K562 (cell line): ENCODE measurements around the gene SYNGR1. TPM values are rescaled to one million over a fixed set of nuclear protein-coding genes. Genes with fewer than 3 reads are reported as not detected.
"Not testable (repeated sequence)": the region's sequence is repeated elsewhere in the genome, so short reads cannot be mapped to it uniquely, and the experiment has no call there.

Experiments
- ATAC-seq: fragments of 200-7000 bp; cut with Tn5 transposase; 3 replicates; pipeline ENCODE4 v1.9.1; 2020; ENCODE audit warnings: moderate library complexity
- BruUV-seq: library from RNA; stranded (reverse); fragments of 400-500 nt; replicated peaks from 2 replicates; lab custom pipeline; 2021; lab: Mats Ljungman, UMichigan
- CTCF ChIA-PET: fragments of 300-600 bp; formaldehyde crosslinking; extraction: SDS; loops from one replicate; lab custom pipeline; 2021; ENCODE audit warnings: low intra/inter-chr PET ratio; lab: Yijun Ruan, JAX
- POLR2A ChIA-PET: fragments of 300-600, 350-650 bp; sonication (Branson Sonifier 250); formaldehyde crosslinking; extraction: SDS; loops from one replicate; lab custom pipeline; 2021; ENCODE audit warnings: antibody characterized with exemption, inconsistent platforms; lab: Yijun Ruan, JAX
- DNase-seq, 4 experiments: peaks; one replicate each; pipeline versions ENCODE4 v3.0.0 to v3.0.0-alpha.2; 2011 to 2018; ENCODE audit warnings: low spot score in 3 of 4, mixed read lengths in 3 of 4; ENCODE audit errors: extremely low read depth in 1 of 4
- FAIRE-seq: peaks from 2 replicates; lab custom pipeline; 2011; peaks lifted over from hg19 to GRCh38; lab: Jason Lieb, UNC
- H2AFZ ChIP-seq: 2 replicates; pipeline ENCODE4 v1.6.0; 2011; ENCODE audit warnings: low read depth, low read length, control low read depth, inconsistent platforms
- H3K27ac ChIP-seq: fragments of 200-600 bp; 3 replicates; pipeline ENCODE4 v1.8.0; 2011; ENCODE audit warnings: low read depth, mild to moderate bottlenecking, control low read depth, inconsistent platforms, low read length, moderate library complexity, mixed read lengths; ENCODE audit errors: extremely low read depth
- H3K27me3 ChIP-seq, 2 experiments: fragments of 300-600 bp in 1 of 2; 2 replicates in 1 of 2; 3 replicates in 1 of 2; pipeline versions ENCODE4 v1.6.0 to v1.8.0; 2011; ENCODE audit warnings: inconsistent platforms in 2 of 2, low read length in 2 of 2, mild to moderate bottlenecking in 1 of 2, mixed read lengths in 1 of 2, moderate library complexity in 1 of 2; ENCODE audit not compliant: control insufficient read depth in 2 of 2, insufficient read depth in 2 of 2
- H3K36me3 ChIP-seq: fragments of 300-600 bp; 3 replicates; pipeline ENCODE4 v1.8.0; 2011; ENCODE audit warnings: mild to moderate bottlenecking, low read length, inconsistent platforms; ENCODE audit not compliant: control insufficient read depth, insufficient read depth
- H3K4me1 ChIP-seq, 2 experiments: fragments of 200-600 bp in 1 of 2; replicated peaks in 1 of 2; 2 replicates in 1 of 2; 3 replicates in 1 of 2; pipeline versions ENCODE4 v1.5.1 to v1.8.0; 2011; ENCODE audit warnings: inconsistent platforms in 2 of 2, low read length in 2 of 2, mild to moderate bottlenecking in 1 of 2, mixed read lengths in 1 of 2, moderate library complexity in 1 of 2; ENCODE audit not compliant: control insufficient read depth in 2 of 2, insufficient read depth in 2 of 2
- H3K4me2 ChIP-seq: 2 replicates; pipeline ENCODE4 v1.6.1; 2011; ENCODE audit warnings: low read length, control low read depth, inconsistent platforms, mixed read lengths; ENCODE audit not compliant: insufficient read depth
- H3K4me3 ChIP-seq: fragments of 200-600 bp; sonication (generic), shearing (Covaris generic); 2 replicates; pipeline ENCODE4 v1.5.1; 2016; ENCODE audit warnings: control low read depth, inconsistent platforms
- H3K79me2 ChIP-seq: fragments of 200-600 bp; 3 replicates; pipeline ENCODE4 v1.8.0; 2011; ENCODE audit warnings: low read length, inconsistent platforms; ENCODE audit not compliant: control insufficient read depth, insufficient read depth
- H3K9ac ChIP-seq, 2 experiments: 2 replicates each; pipeline versions ENCODE4 v1.6.0 to v1.6.1; 2011; ENCODE audit warnings: low read depth in 2 of 2, low read length in 2 of 2, control low read depth in 1 of 2, inconsistent platforms in 1 of 2, mild to moderate bottlenecking in 1 of 2, mixed read lengths in 1 of 2; ENCODE audit not compliant: insufficient read depth in 1 of 2
- H3K9me1 ChIP-seq: one replicate; pipeline ENCODE4 v1.6.0; 2011; ENCODE audit warnings: inconsistent platforms, mild to moderate bottlenecking, low read length, moderate library complexity; ENCODE audit not compliant: control insufficient read depth, insufficient read depth
- H3K9me3 ChIP-seq: replicated peaks from 2 replicates; pipeline ENCODE4 v1.5.1; 2011; ENCODE audit warnings: low read depth, low read length, inconsistent platforms; ENCODE audit not compliant: control insufficient read depth, insufficient read depth
- H4K20me1 ChIP-seq: replicated peaks from 2 replicates; pipeline ENCODE4 v1.6.1; 2011; ENCODE audit warnings: low read length, inconsistent platforms, mixed read lengths; ENCODE audit not compliant: control insufficient read depth, insufficient read depth
- E2F6 ChIP-seq, 2 experiments: IDR thresholded peaks; 2 replicates each; pipeline ENCODE4 v1.6.1; 2011; ENCODE audit warnings: borderline replicate concordance in 1 of 2, control low read depth in 1 of 2, low read depth in 1 of 2, low read length in 1 of 2, mild to moderate bottlenecking in 1 of 2, mixed read lengths in 1 of 2, moderate library complexity in 1 of 2; ENCODE audit not compliant: insufficient read depth in 1 of 2, insufficient read length in 1 of 2, poor library complexity in 1 of 2, severe bottlenecking in 1 of 2; ENCODE audit errors: extremely low read depth in 1 of 2
- MGA ChIP-seq: fragments of 450-650 bp; IDR thresholded peaks from 2 replicates; pipeline ENCODE4 v1.6.1; 2016; ENCODE audit warnings: mild to moderate bottlenecking, moderate library complexity
- WGBS: fragments of 100-300 bp; shearing (Covaris generic); methylation state at CpG from one replicate; pipeline ENCODE4 v1.1.6; 2016; ENCODE audit warnings: low coverage, mixed read lengths; ENCODE audit not compliant: insufficient coverage; ENCODE audit errors: missing lambda C conversion rate; 5-methylcytosine and 5-hydroxymethylcytosine counted together
- in situ Hi-C: fragments of 300-500 bp; cut with MboI; formaldehyde crosslinking; loops from 4 replicates; pipeline ENCODE4 v1.15.0; 2018; ENCODE audit warnings: inconsistent platforms, mixed read lengths
- intact Hi-C: fragments of 100-400 bp; cut with micrococcal nuclease; formaldehyde crosslinking; loops from 2 replicates; pipeline ENCODE4 v1.14.2; 2022
- polyA plus RNA-seq, 8 experiments: library from polyadenylated mRNA; depleted of rRNA in 4 of 8; stranded (reverse) in 5 of 8; unstranded in 3 of 8; fragments of >200 nt; fragmentation: Nextera tagmentation in 2 of 8; fragmentation: Illumina TruSeq in 1 of 8; extraction: Ambion mirVana in 2 of 8; extraction: Trizol in 1 of 8; gene quantifications; 2 replicates each; pipeline versions ENCODE4 v1.2.1 to v1.2.3, GENCODE V29; 2011 to 2014; ENCODE audit warnings: inconsistent platforms in 1 of 8, missing spikeins in 1 of 8
- total RNA-seq, 7 experiments: library from RNA; depleted of rRNA in 6 of 7; stranded (reverse); fragments of >200 nt in 6 of 7; fragmentation: Illumina TruSeq in 2 of 7; extraction: Trizol in 2 of 7; gene quantifications; 2 replicates each; pipeline versions ENCODE4 v1.2.1 to v1.2.3, GENCODE V29; 2011 to 2021; ENCODE audit warnings: low replicate concordance in 1 of 7
- TF ChIP-seq, protein P1 (sequence below): sonication (generic); formaldehyde crosslinking; IDR thresholded peaks from 2 replicates; pipeline ENCODE4 v1.8.1; 2023; ENCODE audit warnings: mild to moderate bottlenecking, missing genetic modification reagents

The SYNGR1 gene
- total and polyA plus RNA-seq, 9 of the 15 experiments (the other 6 are each of a cell fraction or from before 2014, with no cell fraction given) = 1.8 to 15.9 (median 5.5) TPM

DNA sequence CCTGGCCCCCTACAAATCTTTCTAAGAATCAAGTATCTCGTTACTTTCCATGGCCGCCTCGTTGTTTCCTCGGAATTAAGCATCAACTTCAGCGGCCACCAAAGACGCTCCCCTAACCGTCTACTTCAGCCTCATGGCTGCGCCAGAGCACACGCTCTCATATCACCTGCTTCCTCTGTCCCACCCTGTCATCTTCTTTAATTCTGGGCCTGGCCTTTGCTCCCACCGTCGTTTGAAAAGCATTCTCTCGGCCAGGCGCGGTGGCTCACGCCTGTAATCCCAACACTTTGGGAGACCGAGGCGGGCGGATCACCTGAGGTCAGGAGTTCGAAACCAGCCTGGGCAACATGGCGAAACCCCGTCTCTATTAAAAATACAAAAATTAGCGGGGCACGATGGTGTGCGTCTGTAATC lies 29.2 kb upstream of the SYNGR1 start:
- CTCF ChIA-PET, H3K9me1 ChIP-seq, BruUV-seq, FAIRE-seq, H3K9me3 ChIP-seq, H3K27me3 ChIP-seq, H3K4me1 ChIP-seq, intact Hi-C loops, in situ Hi-C loops: not testable (repeated sequence)
- Histone ChIP-seq H3K9ac (peak overlapping the region; percentile 99 to 100), H3K4me2 (peak overlapping the region; percentile 99), H3K27ac (peak overlapping the region; percentile 100), H4K20me1 (peaks cover 33% of the 10 kb centered on the region), H2AFZ (peak overlapping the region; percentile 65; the same call in 1 of the 2 replicates), H3K36me3 (peaks cover 33% of the 10 kb centered on the region), H3K79me2 (peaks cover 48% of the 10 kb centered on the region), H3K4me3 (peak overlapping the region; percentile 69)
- 64% methylated on average over 14 of the region's 24 CpGs for WGBS
- POLR2A ChIA-PET = interaction anchor here (1.0 to 7.1 kb wide), 14 partner anchors 10 to 203 kb away, joined by 3 to 136 read pairs (median 8); partner anchors contain the start of gene MIEF1
- DNase-seq (peak in 2 of 4 experiments; percentile 27 to 43), ATAC-seq (0 out of 3 replicates have a peak, but pooled peaks have one; percentile 14)
- TF ChIP-seq, protein P1, sequence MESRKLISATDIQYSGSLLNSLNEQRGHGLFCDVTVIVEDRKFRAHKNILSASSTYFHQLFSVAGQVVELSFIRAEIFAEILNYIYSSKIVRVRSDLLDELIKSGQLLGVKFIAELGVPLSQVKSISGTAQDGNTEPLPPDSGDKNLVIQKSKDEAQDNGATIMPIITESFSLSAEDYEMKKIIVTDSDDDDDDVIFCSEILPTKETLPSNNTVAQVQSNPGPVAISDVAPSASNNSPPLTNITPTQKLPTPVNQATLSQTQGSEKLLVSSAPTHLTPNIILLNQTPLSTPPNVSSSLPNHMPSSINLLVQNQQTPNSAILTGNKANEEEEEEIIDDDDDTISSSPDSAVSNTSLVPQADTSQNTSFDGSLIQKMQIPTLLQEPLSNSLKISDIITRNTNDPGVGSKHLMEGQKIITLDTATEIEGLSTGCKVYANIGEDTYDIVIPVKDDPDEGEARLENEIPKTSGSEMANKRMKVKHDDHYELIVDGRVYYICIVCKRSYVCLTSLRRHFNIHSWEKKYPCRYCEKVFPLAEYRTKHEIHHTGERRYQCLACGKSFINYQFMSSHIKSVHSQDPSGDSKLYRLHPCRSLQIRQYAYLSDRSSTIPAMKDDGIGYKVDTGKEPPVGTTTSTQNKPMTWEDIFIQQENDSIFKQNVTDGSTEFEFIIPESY (CRISPR knock-in tag) = peak; percentile 82
- TF ChIP-seq E2F6 (IDR thresholded peaks at IDR 0.05; ENCODE audit: borderline replicate concordance in 1 of 2, extremely low read depth in 1 of 2, insufficient read depth in 1 of 2, insufficient read length in 1 of 2, low read depth in 1 of 2, low read length in 1 of 2, poor library complexity in 1 of 2, severe bottlenecking in 1 of 2) (peak in 1 of 2 experiments; percentile 36), MGA (peak; percentile 57)
